NCI-H226 (cell line): ENCODE results near the gene IRF9.

Experiments used
- DNase-seq: peaks from one replicate; pipeline ENCODE4 v3.0.0-alpha.2; 2015

Gene IRF9

GRCh38 chr14:24178399-24179178 lies 17.5 kb downstream of the IRF9 start:
- DNase-seq, result no peak

DNA sequence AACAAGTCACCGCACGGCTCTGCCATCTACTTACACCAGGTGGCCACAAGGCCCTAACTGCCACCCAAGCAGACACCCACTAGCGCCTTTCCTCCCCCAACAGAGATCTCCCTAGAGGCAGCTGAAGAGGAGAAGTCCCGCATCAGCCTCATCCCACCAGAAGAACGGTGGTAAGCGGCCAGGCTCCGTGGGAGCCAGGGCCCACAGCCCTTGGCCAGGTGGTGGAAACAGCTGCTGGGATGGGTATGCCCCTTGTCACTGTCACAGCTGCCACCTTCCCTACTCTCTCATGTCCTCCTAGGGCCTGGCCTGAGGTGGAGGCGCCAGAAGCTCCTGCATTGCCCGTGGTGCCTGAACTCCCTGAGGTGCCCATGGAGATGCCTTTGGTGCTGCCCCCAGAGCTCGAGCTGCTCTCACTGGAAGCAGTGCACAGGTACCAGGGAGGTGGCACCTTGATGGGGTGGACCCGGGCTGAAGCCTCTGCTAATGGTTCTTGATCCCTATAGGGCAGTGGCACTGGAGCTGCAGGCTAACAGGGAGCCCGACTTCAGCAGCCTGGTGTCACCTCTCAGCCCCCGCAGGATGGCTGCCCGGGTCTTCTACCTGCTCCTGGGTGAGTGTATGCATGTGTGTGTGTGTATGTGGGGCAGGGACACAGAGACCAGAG lies 18.4 kb downstream of the IRF9 start:
- DNase-seq, result no peak

DNA sequence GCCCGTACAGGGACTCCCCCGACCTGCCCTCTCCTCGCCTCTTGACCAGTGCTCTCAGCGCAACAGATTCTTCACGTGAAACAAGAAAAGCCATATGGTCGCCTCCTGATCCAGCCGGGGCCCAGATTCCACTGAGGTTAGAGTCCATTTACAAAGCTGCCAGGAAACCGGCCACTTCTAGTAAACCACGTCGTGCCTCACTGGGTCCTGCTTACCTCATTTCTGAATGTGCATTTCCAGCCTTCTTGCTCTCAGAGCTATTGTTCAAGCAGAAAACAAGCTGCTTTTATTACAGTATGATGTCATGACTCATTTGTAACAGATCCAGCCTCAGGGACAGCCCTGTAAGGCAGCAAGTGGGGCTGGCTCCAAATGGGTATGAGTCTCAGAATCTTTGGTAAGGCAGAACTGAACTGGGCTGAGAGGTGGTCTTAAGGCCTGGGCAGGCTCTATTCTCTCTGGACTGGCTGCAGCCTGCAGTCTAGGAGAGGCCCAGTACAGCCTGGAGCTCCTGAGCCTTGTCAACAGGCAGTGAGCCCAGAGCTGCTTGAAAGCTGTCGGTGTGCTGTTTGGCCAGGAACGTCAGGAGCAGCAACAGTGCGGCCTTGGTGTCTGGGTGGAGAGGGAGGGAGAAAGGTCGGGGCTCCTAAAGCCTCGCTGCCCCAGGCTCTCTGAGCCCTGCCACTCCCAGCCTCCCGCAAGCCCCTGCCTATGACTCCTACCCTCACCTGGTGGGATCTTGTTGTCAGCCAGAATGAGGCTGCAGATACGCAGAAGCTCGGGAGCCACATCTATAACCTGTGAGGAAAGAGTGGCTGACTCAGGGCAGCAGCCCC lies 19.1 kb downstream of the IRF9 start:
- peak; percentile 25 for DNase-seq

DNA sequence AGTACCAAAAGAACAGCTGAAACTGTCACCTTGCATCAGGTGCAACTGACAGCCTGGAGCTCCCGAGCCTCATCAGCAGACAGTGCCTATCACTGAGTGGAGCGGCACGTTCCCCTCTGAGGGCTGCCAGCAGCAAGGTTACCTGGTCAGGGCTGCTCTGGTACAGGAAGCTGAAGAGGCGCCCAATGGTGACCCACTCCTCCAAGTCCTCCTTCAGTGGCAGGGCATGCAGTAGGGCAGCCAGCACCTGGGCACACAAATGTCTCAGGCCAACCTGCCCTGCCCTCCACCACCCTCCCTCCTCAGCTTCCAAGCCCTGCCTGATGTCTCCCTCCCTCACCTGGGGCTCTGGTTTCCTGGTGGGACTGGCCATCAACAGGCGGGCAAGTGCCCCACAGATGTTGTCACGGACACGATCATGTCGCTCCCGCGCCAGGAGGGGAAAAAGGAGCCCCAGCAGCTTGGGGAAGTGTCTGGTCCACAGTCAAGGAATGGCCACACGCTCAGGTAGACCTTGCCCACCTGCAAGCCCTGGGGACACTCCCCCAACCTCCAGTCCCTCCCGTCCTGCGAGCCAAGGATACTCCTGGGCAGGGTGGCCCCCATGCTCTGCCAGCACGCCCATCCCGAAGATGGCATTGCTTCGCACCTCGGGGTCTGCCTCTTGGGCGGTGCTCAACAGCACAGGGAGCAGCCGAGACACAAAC lies 20.5 kb downstream of the IRF9 start:
- no peak for DNase-seq

GRCh38 chr14:24182110-24182882 lies 21.2 kb downstream of the IRF9 start:
- no peak for DNase-seq

DNA sequence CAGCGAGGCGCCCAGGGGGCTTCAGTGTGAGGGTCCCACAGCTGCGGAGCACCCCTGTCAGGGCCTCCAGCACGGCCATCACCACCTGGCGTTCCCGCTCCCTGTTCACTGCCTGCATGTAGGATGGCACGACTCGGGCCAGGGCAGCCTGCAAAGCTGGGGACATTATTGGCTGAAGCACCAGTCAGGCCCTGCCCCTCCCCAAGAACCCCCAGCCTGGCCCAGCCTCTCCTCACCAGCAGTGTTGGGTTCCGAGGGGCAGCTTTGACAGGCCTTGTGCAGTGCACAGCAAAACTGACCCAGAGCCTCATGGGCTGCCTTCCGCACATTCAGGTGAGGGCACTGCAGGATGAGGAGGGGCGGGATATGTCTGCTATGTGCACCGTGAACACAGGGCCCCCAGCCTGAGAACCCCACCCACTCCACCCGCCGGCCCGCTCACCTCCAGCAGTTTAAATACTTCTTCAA lies 22.0 kb downstream of the IRF9 start:
- no peak for DNase-seq

DNA sequence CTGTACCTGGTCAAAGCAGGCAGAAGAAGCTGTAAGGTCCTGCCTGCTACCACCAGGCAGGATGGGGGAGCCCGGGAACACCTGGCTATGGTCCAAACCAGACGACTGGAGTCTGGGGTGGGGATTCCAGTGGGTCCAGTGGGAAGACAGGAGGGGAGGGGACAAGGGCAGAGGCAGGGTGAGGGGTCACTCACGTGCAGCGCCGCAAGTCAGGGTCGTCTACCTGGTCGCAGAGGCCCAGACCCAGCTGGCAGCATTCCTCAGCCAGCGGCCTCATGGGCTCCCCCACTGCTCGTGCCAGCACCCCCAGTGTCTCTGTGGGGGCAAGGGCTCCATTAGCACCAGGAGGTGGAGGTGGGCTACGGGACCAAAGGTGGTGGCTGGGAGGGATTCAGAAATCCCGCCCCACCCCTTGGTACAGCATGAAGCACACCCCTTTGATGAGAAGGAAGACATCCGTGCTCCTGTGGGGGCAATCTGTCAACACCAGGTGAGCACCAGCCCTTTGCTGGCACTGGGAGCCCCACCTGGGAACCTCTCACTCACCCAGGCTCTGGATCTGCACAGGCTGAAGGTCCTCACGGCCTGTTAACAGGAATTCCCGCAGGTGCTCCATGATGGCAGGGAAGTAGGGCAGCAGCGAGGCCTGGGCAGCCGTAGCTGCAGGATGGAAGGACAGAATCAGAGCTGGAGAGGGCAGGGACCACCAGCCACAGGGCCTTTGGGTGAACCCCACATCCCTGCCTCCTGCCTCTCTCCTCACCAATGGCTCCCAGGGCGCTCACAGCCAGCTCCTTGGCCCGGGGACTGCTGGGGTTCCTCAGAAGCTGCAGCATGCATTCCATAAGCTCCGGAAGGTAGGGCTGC lies 23.3 kb downstream of the IRF9 start:
- no peak for DNase-seq

GRCh38 chr14:24185026-24185425 lies 24.0 kb downstream of the IRF9 start:
- no peak for DNase-seq

- DNase-seq, result no peak
Measured at GRCh38 chr14:24185741-24186140, 24.7 kb downstream of the IRF9 start.

DNA sequence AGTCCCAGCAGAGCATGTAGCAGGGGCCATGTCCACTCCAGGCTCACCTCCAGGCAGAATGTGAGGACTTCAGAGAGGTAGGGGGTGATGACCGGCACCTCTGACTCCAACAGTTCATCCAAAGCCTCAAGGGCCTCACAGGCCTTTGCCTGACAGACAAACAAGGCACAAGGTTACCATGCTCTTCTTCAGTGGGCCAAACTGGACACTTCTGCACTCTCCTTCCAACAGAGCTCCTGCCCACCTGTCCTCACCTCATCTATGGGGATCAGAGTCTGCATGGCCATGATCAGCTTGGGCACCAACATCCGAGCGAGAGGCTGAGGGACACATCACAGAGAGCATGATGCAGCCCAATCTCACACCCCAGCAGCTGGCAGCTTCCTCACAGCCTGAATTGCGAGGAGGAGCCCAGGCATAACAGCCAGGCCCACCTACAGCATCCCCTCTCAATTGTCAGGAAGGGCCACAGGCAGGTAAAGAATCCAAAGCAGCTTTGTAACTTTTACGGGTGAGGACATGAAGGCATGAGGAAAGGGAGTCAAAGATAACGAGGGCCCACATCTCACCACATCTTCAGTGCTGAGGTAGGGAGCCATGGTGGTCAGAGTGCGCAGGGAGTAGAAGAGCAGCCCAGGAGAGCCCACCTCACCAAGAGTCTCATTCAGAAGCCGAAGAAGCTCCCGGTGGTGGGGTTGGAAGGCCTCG lies 25.9 kb downstream of the IRF9 start:
- no peak for DNase-seq

DNA sequence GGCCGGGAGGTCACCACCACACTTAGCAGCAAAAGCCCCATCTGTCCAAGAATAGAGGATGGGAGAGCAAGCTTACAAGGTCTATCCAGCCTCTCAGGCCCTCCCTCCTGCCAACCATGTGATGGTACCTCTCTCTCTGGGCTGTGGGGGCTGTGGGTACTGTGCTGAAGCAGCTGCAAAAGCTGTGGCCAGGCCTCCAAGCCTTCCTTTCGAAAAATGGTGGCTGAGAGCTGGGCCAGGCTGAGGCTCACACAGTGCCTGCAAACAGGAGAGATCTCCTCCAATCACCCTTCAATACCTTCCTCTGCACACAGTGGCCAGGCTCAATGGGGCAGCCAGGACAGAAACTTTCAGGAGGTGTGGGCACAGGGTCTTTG lies 26.5 kb downstream of the IRF9 start:
- no peak for DNase-seq

DNA sequence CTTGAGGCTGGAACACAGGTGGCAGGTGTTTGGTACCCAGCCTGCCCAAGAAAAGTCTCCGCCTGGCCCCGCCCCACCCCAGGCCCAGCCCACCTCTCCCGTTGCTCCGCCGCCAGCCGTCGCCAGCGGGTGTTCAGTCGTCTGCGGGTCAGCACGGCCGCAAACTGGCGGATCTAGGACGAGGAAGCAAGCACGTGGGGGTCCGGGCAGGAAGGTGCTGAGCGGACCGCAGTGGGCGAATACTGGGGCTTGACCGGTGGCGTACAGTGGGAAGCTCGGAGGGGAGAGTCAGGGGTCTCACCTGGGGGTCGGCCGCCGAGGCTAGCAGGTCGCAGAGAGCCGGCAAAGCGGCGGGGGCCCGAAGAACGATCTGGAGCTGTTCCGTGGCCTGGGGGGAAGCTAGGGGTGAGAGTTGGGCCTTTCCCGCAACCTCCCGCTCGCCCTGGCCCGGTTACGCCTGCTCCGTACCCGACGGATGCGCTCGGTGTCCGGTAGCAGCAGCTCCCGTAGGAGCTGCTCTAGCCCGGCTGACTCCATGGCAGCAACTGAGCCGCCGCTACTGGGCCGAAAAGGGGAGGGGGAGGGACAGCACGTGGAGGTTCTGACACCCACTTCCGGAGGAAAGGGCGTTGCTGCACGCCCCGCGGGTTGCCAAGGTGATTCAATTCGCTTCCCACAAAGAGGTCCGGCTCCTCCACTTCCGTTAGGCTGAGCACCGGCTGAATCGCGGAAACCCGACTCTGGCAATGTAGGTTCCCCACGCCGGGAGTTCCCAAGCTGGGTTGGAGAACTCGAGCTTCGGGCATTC lies 27.4 kb downstream of the IRF9 start, which contains the start of gene IPO4:
Gene IPO4, minus strand, starts transcription at position 566 of the 808 bp plus-strand sequence. Its CDS starts 29 bp downstream, at position 537.
- peak; percentile 95 for DNase-seq

DNA sequence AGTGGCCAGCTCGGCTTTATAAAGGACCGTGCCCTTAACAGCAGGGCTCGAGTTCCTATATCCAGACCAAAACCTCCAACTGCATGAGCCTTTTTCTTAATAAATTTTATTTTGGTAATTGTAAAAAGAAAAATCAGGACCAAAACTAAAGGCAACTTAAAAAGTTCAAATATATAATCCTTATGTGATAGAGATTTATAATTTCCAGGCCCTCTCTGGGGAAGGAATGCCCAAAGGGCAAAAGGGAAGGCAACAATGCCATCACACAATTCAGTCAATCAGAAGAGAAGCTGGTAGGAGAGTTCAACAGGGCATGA lies 28.0 kb downstream of the IRF9 start:
- no peak for DNase-seq

- no peak for DNase-seq
Measured at GRCh38 chr14:24189460-24189859, 28.4 kb downstream of the IRF9 start.

GRCh38 chr14:24190416-24190815 lies 29.4 kb downstream of the IRF9 start:
- DNase-seq, result peak; percentile 0

GRCh38 chr14:24192933-24193332 lies 31.9 kb downstream of the IRF9 start:
- peak; percentile 0 for DNase-seq

DNA sequence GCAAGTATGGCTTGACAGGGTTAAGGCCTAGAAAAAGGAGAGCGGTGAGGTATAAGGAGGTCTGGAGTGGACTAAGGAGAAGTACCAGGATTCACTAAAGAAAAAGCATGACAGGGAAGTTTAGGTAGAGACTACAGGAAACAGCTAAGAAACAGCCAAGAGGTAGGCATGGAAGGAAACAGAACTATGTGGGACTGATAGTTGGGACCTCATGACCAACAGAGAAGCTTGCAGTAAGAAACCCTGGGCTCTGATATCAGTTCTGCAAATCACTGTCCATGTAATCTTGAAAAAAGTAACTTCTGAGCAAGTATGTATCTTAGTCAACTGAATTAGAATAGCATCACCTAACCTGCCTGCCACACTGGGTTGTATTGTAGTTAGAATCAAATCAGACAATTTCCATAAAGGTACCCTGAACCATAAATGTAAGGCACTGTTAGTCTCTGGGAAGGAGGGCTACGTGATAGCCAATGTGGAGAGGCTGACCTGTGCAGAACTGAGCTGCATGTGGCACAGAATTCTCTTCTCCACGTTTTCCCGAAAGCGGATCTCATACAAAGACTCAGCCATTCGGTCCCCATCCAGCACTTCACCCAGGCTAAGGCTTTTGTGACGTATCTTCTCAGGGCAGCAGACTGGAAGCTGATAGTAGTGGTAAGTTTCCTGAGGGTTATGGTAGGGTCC lies 33.3 kb downstream of the IRF9 start:
- DNase-seq, result peak; percentile 1

- no peak for DNase-seq
Measured at GRCh38 chr14:24194873-24195185, 33.8 kb downstream of the IRF9 start.
